ENCODE measurements around the gene NET1.

NET1 gene

DNA sequence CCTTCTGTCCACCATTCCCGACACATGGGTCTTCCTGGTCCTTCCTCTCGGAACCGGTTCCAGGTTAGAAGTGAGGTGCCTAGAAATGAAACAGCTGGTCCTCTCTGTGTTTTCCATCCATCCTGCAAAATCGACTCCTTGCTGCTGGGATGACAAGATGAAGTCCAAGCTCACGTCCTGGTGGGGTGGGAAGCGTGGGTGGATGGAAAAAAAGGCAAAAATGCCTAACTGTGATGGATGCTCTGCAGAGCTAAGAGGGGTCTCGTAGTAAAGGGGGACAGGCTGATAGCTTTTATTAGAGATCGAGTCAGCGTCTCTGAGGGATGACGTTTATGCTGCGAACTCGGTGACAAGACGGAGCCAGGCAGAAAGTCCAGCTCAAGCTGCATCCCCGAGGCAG is 72.9 kb downstream of the NET1 start:
- no peak for DNase-seq (ENCODE audit: low read depth in 3 of 3)

- no peak for DNase-seq (ENCODE audit: low read depth in 3 of 3)
These were observed 73.8 kb downstream of the NET1 start for GRCh38 chr10:5485948-5486852.

GRCh38 chr10:5486853-5487235 is 74.5 kb downstream of the NET1 start:
- DNase-seq (ENCODE audit: low read depth in 3 of 3), result no peak

DNA sequence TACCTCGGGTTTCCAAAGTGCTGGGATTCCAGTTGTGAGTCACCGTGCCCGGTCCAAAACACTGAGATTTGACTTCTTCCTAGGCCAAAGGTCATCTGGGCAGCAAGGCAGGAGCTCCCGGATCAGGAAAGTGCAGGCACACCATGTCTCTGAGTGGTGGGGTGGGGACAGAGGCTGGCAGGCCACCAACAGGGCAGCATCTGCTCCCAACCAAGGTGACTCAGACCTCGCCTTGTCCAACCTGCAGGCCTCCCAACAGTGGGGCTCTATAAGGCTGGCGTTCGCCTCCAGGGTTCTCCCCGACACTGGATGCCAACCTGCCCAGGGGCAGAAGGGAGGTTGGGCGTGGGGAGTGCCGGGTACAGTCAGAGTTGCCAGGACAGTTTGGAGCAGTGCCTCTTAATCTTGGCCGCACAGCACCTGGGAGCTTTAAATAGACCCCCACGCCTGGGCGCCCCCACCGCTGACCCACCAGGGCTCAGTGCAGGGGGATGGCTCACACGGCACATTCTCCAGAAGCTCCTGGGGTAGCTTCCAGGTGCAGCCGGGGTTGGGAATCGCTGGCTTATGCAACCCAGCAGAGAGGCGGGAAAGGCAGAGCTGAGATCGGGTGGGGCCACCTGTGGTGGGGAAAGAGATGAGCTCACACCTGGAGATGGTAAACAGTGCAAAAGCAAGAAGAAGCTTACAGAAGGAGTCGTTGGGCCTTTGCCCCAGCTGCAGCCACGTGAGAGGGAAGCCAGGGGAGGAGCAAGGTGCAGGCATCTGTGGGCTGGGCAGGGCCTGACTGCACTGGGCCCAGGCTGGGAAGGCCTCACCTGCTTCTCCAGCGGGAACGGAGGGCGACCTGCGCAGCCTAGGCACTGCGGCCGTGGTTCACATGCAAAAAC is 76.2 kb downstream of the NET1 start:
- no peak for DNase-seq (ENCODE audit: low read depth in 3 of 3)

DNA sequence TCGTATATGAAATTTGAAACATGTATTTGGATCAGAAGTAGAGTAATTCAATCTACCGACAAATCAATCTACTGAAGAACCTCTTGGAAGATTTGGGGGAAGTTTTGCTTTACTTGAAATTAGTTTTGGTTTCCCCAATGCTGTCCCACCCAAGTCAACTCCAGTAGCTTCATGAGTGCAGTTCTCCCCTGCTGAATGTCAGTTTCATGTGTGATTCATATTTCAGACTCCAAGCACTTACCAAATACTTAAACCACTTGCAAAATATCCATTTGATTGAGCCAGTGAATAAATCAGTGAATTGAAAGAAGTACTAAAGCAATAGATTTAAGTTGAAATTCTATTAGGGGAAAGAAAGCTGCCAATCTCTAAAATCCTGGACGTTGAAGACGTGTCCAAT is 77.7 kb downstream of the NET1 start:
- DNase-seq (ENCODE audit: low read depth in 3 of 3), result no peak

GRCh38 chr10:5490698-5491464 is 78.5 kb downstream of the NET1 start:
- DNase-seq (ENCODE audit: low read depth in 3 of 3), result no peak

GRCh38 chr10:5491477-5491876 is 79.1 kb downstream of the NET1 start:
- DNase-seq (ENCODE audit: low read depth in 3 of 3), result no peak

GRCh38 chr10:5492322-5492855 is 80.0 kb downstream of the NET1 start:
- DNase-seq (ENCODE audit: low read depth in 3 of 3), result no peak

DNA sequence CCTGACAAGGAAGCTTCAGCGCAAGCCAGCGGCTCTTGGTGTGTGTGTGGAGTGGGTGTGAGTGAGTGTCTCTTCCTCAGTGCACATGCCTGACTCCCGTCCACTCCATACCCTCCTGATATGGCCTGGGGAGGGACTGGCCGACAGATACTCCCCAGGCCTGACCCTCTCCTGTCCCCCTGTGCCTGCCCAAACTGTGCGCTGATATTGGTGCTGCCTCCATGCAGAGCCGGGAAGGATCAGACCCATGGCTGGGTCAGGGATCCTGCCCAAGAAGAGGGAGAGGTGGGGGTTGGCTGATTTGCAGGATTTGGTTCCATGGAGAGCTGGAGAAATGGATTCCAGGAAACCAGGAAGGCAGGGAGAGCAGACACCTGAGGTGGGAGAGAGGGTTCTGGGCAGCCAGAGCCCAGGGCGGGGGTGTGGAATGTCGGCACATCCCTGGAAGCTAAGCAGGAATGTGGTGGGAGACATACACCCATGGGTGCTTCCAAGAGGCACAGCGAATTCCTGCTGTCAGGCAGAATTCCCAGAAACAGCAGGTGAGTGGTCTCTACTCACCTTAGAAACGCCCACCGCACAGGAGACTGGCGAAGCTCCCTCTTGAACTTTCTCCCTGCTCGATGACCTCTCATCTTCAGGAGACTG is 80.7 kb downstream of the NET1 start:
- no peak for DNase-seq (ENCODE audit: low read depth in 3 of 3)

DNA sequence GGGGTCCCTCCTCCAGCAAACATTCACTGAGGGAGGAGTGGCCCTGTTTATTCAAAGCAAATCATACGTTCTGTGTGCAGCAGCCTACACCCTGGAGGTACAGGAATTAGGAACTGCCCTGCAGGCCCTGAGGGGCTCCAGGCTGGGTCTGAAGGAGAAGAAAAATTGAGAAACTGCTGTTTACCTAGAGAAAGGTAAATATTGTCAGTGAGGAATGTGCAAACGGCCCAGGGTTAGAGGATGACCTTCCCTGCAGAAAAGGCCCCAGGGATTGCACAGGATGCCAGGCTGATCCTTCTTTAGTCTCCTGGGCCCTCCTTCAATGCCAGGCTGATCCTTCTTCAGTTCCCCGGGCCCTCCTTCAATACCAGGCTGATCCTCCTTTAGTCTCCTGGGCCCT is 81.3 kb downstream of the NET1 start:
- no peak for DNase-seq (ENCODE audit: low read depth in 3 of 3)

GRCh38 chr10:5494611-5495010 is 82.3 kb downstream of the NET1 start:
- DNase-seq (ENCODE audit: low read depth in 3 of 3), result no peak

DNA sequence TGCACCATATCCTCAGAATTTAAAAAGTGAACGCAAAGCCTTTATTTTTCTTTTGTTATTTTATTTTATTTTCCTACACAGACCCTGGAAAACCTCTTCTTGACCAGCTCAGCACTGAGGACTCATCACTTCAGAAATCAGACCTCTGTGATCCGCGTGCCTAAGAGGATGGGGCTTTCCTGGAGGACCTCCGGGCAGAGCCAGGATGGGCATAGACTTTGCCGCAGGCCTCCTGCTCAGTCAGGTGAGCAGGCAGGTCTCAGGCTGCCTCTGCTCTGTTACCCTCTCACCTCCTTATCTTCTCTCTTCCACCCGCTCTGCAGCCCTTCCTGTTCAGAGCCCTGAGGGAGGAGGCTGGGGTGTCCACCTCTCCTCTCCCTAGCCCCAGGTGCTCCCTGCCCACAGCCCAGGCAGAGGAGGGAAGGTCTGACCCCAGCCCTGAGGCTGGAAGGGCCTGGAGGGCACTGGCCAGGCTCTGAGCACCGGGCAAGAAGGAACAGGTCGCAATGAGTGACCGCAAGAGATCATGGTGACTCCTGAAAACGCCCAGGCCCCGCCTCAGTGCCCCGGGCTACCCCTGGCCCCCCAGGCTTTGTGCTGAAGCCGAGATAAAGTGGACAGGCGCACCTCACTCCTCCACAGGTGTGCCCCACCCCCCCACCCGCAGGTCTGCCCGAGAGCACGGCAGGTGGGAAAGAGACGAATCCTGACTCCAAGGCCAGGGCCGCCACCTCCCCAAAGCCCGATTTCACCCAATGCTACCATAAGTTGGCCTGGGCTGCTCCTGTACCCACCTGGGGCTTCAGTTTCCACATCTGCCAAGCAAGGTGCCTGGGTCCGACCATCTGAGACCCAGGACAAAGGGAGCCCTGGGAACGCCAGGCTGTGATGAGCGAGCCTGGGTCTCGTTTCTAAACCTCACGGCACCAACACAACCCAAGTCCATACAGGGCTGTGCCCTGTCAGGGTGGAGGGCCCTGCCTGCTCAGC is 84.2 kb downstream of the NET1 start:
- DNase-seq (ENCODE audit: low read depth in 3 of 3), result no peak

- DNase-seq (ENCODE audit: low read depth in 3 of 3), result no peak
These were observed 84.9 kb downstream of the NET1 start for GRCh38 chr10:5497289-5497688.

DNA sequence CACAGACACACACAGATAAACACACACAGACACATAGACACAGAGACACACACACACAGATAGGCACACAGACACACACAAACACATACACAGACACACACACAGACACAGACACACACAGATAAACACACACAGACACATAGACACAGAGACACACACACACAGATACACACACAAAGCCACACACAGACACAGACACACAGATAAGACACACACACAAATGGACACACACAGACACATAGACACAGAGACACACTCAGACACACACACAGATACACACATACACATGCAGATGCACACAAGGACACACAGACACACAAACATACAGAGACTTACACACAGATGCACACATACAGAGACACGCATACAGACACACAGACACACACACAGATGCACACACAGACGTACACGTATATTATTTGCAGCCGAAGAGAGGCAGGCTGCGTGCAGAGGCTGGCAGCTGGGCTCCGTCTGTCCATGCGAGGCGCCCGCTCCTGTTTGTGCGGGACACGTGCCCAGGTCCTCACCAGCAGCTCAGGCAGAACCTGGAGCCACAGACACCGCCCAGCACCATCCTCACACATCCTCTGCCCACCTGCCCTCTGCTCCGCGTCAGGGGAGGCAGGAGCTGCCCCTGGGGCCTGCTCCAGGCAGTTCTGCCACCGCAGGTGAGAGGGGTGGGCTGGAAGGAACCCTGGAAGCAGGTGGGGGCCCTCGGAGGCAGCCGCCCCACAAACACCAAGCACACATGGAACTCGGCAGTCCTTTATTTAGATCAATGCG is 85.8 kb downstream of the NET1 start:
- no peak for DNase-seq (ENCODE audit: low read depth in 3 of 3)

- no peak for DNase-seq (ENCODE audit: low read depth in 3 of 3)
These were observed 86.6 kb downstream of the NET1 start for GRCh38 chr10:5498791-5499492.

DNA sequence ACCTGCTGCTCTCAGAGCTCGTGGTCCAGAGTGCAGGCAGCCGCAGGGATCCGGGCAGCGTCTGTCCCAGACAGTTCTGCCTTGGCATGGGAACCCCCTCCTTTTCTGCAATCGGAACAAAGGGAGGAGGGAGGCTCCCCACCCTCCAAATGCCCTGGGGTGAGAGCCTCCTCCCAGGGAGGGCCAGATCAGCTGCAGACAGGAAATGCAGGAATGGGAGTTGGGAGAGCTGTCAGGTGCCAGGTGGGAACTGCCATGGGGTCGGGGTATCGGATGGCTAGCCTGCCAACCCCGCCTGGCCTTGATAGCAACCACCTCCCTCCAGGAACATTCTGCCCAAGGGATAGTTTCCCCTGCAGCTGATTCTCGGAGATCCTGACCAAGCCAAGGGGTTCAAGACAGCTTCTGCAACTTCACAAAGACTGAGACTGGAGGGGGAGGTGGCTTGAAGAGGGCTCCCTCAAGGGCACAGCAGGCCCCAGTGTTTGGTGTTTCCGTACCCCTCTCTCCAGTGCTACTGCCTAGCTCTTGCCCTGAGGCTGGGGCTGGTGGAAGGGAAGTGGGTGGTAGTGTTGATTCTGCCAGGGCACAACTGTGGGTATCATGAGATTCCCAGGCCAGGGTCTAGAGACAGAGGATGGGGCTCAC is 87.3 kb downstream of the NET1 start, which contains the start of gene CALML5:
CALML5 (minus strand) TSS at position 78 of the 648 bp plus-strand sequence. CDS start 132 bp downstream, outside the sequence.
- no peak for DNase-seq (ENCODE audit: low read depth in 3 of 3)

DNA sequence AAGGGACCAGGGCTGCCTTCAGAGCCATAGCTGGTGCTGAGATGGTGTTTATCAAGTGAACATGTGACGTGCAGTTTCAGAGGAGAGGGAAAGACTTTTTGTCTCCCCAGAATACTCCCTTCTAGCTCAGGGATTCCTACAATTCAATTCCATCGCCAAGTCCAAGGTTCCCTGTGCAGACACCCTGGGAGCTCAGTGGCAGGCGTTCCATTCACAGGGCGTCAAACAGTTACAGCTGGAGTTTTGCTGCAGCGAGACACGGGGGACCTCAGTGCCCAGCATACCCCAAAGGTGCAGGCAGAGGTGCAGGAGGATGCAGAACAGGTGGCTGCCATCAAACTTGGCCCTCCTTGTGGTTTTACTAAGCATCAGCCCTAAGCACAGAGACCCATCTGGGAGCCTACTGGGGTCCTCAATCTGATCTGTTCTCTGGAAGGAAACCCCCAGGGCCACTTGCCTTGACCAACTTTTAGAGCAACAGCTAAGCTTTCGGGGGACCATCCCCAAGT is 87.9 kb downstream of the NET1 start:
- no peak for DNase-seq (ENCODE audit: low read depth in 3 of 3)

DNA sequence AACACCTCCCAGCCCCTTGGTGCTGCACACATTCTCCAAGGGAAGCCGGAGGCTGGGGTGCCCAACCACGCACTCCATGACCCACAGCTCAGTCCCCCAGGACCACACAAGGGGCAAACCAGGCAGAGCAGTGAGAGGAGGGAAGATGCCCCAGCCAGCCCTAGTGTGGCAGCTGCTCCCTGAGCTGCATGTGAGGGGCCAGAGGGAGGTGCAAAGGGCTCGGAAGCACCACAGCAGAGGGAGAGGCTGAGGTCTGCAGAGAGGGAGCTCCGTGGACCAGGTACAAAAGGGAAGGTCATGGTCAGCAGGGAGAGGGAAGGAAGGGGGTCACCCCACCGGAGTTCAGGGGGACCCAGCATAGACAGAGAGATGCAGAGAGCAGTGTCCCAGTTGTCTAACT is 88.6 kb downstream of the NET1 start:
- DNase-seq (ENCODE audit: low read depth in 3 of 3), result no peak

Measured in stimulated activated CD4-positive, alpha-beta T cell treated with anti-CD3 and anti-CD28 coated beads, TNF-alpha, amount 100 ng/mL, for 48 hours (primary cell).